Hematopoietic multipotent progenitor cell (in vitro differentiated cells): ENCODE results near the gene AP3M1. TPM values are rescaled to one million over a fixed set of nuclear protein-coding genes. Genes with fewer than 3 reads are reported as not detected.
"Not testable (repeated sequence)": the region's sequence is repeated elsewhere in the genome, so short reads cannot be mapped to it uniquely, and the experiment has no call there.

Experiments used
- DNase-seq, 3 donors: peaks; one replicate each; pipeline ENCODE4 v3.0.0-alpha.2; 2011 to 2015; ENCODE audit warnings: low read depth in 2 of 3, low spot score in 2 of 3
- total RNA-seq: library from RNA; depleted of rRNA; stranded (reverse); fragments of >200 nt; gene quantifications from one replicate; pipeline ENCODE4 v1.2.3, GENCODE V29; 2012

Gene AP3M1
- total RNA-seq, 1 donor: 25.3 TPM

DNA sequence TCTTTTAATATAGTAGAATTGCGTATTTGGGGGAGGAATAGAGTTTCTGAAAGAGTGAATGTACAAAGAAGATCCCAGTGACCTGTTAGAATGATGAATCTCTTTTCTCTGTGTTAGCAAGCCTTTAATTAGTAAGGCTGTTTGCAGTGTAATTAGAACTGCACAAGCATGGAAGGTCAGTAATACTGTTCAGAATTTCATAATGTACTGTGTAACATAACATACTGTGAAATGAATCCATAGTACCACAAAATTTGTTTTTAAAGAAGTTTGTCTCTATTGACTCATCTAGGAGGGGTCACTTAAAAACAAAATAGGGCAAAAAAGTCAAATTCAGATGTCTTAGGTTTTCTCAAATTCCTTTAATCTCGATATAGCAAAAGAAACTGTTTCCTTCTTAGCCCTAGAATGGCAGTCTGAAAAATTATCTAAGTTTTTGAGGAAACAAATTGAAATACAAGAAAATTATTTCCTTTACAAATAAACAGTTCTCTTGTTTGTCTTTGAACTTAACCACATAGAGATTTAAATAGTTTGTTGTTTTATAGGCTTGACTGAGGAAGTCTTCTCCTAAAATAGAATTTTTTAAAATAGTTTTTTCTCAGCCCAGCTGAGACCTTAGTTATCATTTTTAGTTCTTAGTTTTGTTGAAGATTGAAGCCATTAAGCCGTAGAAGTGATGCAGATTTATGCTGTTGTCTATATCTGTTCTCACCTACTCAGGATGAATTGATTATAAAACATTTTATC is 12.9 kb upstream of the AP3M1 start:
- no peak for DNase-seq

DNA sequence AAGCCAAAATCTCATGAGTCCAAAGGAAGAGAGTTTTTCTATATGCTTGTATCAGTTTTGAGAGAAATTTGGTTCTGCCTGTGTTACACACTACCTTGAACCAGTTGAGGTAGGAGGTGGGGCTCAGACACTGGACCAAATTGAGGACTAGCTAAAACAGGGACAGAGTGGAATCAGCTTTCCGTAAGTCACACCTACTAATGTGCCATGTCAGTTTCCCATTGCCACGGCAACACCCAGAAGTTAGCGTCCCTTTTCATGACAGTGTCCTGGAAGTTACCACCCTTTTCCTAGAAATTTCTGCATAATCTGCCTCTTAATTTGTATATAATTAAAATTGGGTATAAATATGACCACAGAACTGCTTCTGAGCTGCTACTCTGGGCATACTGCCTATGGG is 9.4 kb upstream of the AP3M1 start:
- DNase-seq: no peak

DNA sequence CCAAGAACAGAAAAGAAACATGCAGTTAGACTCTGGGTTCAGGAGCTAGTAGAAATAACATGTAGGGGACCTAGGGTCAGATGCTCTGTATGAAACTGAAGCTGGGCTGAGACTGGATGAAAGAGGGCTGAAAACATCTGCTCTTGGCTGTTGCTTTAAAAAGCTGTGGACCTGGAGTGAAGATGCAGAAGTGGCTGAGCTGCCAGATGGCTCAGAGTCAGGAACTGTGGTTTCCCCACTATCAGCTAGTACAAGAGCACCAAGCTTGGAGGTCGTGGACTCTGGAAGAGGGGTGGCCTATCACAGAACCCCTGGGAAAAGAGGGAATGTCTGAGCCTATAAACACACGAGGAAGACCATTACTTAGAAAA is 6.3 kb upstream of the AP3M1 start:
- DNase-seq: peak in 1 of 3 donors; percentile 64

DNA sequence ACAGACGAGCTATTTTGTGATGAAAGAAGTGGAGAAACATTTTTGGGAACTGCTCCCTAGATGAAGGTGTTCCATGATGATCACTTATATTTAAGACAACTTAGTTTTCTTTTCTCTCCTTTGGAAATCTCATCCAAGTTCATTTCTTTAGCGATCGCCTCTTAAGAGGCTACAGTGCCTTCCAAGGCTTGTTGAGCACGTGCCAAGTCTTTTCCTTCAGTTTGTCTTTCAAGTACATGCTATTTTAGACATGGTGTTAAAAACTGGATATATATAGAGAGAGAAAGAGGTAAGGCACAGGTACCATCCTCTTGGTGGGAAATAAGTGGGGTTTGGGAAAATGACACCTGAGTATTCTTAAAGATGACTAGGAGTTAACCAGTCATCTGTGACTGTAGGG is 3.0 kb upstream of the AP3M1 start:
- DNase-seq: no peak

DNA sequence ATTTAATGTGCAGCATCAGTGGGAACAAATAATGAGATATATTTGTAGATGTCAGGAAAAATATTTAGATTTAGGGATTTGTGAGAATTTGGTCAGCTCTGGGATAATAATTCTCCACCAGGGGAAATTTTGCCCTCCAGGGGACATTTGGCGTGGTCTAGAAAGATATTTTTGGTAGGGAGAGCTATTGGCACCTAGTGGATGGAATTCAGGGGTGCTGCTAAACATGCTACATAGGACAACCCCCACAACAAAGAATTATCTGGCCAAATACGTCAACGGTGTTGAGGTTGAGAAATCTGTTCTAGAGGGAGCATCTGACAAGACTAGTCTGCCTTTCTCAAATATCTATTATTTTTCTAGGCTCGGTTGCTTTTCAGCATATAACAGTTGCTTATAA is 2.5 kb upstream of the AP3M1 start:
- no peak for DNase-seq

DNA sequence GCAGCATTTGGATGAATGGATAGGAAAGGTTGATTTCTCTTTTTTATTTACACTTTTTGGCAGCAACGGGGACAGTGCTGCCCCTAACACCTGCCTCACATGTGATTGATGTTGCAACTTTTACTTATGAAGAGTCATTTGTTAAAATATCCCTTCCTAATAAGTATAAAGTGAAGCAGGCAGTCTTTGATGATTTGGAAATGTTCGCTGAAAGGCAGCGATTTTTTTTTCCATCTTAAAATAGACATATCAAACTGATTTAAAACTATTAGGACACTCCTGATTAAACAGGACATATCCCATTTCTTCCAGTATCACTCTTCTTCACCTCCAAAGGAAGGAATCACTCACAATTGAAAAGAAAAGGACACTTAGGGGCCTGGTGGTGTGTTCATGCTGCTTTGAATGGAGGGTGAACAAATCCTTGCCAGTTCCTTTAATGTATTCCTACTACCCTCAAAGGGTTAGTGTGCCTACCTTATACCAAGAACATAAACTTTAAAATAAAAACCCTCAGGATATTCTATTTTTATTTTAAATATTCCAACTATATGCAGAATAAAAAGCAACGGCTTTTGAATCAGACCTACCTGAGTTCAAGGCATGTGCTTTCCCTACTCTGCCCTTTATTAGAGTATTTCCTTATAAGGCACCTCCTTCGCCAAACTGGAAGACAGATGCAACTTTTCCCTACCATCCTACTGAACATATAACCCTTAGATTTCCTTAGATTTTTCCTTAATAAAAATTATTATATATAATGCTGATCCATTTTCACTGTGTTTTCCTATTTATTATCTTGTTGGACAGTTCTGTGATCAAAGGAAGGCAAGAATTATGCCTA is 1.5 kb upstream of the AP3M1 start:
- DNase-seq: no peak

DNA sequence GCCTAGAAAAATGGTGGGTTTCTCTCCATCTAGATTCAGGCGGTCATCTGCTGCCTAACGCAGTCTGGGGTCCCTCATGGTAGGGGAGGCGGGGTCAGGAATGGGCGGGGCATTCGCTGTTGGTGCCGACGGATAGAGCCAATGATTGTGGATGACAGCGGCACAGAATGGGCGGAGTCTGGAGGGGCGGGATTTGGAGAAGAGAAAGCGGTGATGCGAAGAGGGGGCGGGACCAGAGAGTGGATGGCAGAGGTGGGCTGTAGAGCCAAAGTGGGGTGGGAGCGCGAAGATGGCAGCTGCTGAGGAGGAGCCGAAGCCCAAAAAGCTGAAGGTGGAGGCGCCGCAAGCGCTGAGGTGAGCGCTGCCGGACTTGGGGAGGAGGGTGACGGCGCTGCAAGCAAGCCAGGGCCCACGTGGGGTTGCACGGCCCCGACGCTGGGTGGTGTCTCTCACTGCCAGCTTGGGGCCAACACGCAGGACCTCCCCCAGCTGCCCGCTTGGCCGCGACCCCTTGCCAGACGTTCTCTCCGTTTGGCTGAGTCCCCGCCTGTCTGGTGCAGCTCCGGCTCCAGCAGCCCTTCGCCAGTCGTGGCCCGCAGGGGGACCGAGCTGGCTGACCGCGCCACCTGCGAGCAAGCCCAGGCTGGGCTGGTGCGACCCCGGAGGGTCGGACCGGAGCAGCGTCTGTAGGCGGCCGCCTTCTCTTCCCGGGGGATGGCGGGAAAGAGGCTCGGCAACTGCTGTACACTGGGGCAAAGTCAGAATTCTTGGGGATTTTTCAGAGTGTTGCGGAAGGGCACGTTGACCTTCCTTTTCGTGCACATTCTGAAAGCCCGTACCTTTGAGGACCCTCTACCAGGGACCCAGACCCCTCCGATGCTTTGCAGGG is 606 bp upstream of the AP3M1 start, which contains the start of gene ADK:
Gene ADK (plus strand): TSS at position 232 of the 889 bp plus-strand sequence. CDS start 58 bp downstream, at position 290.
- DNase-seq: peak; percentile 96 to 100 (median 100)

DNA sequence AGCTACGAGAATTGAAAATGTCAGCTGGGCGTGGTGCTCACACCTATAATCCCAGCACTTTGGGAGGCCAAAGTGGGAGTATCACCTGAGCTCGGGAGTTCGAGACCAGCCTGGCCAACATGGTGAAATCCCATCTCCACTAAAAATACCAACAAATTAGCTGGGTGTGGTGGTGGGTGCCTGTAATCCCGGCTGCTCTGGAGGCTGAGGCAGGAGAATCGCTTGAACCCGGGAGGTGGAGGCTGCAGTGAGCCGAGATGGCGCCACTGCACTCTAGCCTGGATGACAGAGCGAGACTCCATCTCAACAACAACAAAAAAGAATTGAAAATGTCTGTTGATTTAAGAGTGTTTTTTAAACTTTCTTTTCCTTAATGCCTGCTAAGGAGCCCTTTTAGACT is 3.6 kb downstream of the AP3M1 start:
- not testable (repeated sequence) for DNase-seq

DNA sequence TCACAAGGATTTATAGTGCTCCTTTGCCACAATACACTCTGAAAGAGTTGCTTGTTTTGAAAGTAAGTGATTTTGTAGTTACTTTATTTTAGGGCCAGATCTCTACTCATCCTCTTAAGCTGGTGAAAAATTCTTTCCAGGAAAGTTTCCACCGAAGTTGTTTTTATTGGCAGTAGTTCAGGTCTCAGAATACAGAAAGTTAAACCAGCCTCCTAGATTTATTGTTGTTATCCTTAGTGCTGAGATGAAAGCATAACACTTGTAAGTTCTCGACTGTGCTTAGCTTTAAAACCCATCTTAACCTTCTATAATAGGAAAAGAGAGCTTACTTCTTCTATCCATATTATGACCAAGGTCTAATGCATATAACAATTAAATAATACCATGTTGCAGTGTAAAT is 5.5 kb downstream of the AP3M1 start:
- DNase-seq: no peak

DNA sequence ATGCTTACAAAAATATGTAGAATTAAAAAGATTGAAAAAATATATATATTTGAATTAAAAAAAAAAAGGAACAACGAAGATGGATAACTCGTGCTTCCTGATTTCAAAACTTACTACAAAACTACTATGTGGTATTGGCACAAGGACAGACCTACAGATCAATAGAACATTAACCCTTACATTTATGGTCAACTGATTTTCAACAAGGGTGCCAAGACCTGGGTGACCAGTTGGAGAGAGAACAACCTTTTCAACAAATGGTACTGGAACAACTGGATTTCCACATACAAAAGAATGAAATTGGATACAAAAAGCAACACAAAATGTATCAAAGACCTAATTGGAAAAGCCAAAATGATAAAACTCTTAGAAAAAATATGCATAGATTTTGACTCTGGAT is 10.1 kb downstream of the AP3M1 start:
- no peak for DNase-seq

DNA sequence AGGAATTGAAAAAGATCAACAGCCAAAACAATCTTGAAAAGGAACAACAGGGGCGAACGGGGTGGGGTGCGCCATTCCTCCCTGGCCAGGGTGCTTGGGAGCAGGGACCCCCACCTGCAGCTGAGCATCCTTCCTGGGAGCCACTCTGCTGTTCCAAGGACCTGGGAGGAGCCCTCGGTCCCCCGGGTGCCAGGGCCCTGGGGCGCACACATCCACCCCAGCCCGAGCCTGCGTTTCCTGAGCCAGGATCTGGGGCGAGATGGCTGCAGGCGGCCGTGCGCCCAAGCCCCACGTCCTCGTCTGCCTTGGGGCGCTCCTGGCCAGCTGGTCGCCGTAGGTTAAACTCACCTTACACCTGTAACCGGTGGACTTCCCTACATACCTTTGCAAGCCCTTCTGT is 10.6 kb downstream of the AP3M1 start:
- DNase-seq: no peak

DNA sequence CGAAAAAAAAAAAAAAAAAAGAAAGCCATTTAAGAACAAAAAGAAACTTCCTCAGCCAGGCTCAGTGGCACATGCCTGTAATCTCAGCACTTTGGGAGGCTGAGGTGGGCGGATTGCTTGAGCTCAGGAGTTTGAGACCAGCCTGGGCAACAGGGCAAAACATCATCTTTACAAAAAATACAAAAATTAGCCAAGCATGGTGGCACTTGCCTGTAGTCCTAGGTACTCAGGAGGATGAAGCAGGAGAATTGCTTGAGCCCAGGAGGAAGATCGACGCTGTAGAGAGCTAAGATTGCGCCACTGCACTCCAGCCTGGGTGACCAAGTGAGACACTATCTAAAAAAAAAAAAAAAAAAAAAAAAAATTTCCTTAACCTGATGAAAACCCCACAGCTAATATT is 12.0 kb downstream of the AP3M1 start:
- DNase-seq: not testable (repeated sequence)

DNA sequence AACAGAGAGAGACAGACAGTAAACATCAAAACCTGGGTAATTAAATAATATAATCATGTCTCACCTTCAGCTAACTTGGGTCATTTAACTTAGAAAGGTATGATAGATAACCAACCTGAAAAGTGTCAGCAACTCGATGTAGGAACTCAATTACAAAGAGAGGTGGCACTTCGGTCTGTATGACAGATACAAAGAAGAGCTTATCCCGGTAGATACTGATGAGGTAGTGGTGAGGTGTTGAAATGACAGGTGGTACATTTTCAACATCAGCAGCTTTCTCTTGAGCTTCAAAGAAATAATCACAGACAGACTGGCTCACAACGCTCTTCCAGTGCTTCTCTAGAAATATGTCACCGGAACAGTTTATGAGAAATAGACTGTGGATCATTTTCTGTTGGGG is 12.6 kb downstream of the AP3M1 start:
- DNase-seq: no peak

DNA sequence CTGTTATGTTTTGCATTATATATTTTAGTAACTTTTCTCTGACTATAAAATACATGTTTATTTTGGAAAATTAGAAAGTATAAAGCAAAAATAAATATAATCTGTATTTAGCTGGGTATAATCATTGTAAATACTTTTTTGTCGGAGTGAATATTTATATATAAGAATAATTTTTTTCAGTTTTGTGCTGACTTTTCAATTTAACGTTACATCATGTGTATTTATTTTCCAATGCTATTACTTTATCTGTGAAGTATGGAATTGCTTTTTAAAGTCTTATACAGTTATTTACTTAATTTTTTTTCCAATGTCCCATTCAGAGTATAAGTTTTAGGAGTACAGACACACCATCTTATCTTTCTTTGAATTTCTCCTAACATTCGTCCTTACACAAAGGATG is 15.2 kb downstream of the AP3M1 start:
- no peak for DNase-seq

DNA sequence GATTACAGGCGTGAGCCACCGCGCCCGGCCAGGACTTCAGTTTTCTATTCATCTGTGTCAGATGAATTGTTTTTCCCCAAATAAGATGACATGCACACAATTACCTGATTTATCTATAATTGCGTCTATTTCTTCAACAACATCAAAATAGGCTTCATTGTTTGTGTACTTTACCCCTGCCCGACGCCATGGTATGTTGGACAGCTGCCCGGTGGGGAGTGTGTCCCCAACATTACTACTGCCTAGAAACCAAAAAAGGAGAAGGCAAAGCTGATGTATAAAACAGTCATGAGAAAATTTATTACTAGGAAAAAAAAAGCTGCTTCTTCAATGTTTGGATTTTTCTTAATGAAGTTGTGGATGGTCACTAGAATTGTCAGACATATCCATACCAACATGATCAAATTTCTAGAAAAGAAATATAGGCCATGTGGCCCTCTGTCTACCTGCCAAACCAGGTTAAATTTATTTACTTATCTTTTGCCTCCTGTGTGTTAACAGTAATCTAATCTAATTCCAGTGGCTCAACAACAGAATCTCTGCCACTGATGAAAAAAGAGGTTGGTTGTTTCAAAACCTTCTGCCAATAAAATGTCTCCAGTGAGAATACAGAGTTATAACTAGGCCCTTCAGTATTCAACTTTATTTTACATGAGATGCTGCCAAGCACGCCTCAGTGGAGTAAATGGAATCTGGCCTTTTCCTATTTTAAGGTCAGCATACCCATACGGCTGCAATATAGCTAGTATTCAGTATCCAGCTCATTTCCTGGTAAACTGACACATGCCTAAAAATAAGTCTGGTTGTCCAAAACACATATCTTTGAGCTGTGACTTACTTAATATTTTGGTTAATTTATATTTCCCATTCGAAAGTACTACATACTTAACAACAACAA is 16.5 kb downstream of the AP3M1 start:
- no peak for DNase-seq

DNA sequence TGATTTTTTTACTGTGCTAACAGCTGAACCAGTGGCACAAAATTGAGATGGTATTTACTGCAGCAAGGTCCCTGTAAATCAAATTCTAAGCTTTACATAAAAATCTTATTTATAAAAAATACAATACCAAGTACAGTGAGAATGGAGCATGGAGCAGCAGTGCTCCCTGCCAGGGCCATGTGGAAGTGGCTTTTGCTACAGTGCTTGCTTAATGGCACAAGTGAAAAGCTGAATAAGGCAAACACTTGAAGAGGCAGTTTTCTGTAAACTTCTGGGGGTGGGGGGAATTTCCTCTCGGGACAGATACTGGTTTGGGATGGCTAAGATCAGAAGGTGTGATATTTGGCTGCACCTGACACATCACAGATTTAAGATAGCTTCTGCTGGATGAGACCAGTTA is 27.5 kb downstream of the AP3M1 start:
- DNase-seq: no peak

DNA sequence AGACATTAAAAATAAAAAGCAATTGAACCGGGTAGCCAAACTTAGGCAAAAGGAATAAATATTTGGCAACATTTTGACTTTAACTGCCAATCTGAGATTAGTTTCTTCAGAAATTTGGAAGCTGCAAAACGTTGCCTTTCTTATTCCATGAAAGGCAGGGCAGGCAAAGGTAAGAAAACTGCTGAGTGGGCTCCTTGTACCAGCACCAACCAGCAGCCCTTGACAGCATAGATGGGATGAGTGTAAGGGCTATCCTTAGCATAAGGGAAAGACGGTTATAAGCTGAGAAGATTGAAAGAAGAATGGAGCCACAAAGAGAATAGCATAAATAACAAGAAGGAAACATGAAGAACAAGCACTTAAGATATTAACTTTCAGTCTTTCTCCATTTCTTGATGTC is 28.6 kb downstream of the AP3M1 start:
- no peak for DNase-seq

DNA sequence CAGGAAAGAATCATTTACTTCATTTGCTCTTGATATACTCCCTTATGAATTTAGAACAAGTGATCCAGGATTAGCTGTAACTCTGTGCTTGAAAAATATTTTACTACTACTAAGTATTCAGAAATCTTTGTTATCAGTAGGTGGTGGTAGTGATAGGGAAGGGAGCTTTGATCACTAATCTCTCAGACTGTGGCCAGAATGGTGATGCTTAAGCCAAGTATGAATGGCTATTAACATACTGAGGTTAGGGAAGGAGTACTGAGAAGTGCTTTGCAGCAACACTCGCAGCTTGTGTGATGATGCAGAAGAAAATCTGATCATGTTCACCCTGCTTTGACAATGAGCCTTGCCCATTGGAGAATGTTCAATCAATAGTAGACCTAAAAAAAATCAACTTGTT is 29.3 kb downstream of the AP3M1 start:
- no peak for DNase-seq

DNA sequence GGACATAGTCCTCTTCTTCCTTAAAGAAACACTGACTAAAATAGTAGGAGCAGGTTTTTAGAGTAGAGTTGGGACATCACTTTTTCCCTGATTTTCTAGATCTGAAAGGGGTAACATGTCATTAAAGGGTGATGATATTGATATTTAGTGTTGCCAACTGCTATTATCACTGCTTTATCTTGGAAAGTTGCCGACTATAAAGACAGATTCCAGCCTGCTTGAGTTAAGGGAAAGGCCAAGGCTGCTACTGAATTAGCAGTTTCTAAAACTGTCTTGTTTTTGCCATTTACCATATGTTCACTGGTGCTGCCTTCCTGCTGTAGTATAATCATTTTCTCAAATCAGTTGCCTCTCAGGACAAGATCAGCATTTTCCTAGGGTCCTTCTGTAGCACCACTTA is 29.7 kb downstream of the AP3M1 start:
- no peak for DNase-seq

DNA sequence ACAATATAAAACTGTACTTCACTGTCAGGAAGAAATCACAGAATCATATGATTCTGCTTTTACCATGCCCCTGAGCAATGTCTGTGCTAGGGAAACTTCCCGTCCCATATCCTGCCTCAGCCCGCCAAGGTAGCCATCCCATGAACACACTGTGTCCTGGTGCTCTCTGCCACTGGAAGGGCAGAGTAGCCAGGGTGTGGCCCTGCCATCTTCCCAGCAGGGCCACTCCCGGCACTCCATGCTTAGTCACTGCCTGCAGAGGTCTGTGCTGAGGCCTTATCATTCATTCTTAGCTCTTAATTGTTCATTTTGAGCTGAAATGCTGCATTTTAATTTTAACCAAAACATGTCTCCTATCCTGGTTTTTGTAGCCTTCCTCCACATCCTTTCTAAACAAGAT is 31.8 kb downstream of the AP3M1 start:
- DNase-seq: no peak
